ENCODE results near the gene SPRY2. TPM values are rescaled to one million over a fixed set of nuclear protein-coding genes. Genes with fewer than 3 reads are reported as not detected.

The SPRY2 gene
- total and polyA plus RNA-seq, 2 of the 4 experiments (the other 2 are of a cell fraction): 21.1 to 47.9 TPM

DNA sequence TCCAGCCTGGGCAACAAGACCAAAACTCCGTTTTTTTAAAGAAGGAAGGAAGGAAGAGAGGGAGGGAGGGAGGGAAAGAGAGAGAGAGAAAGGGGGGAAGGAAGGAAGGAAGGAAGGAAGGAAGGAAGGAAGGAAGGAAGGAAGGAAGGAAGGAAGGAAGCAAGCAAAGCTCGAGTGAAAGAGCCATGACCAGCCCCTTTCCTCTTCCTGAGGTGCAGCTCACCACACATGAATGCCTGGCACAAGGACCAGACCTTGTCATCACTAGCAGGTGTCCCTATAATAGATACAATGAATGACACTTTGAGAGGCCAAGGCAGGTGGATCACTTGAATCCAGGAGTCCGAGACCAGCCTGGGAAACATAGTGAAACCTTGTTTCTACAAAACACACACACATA lies 31.0 kb downstream of the SPRY2 start:
- ATAC-seq (ENCODE audit: low read depth) (no peak), DNase-seq (no peak)
- Histone ChIP-seq H3K4ac (ENCODE audit: low read depth, low read length) (no peak overlapping the region), H3K18ac (ENCODE audit: low read depth, low read length) (no peak overlapping the region), H2AK9ac (replicated peaks; ENCODE audit: low read depth, low read length, poor library complexity) (no peak overlapping the region), H3K4me3 (ENCODE audit: insufficient read depth, low read depth, low read length) (no peak overlapping the region), H3K56ac (ENCODE audit: extremely low read depth, insufficient read depth, low read length) (no peak overlapping the region), H3K27me3 (ENCODE audit: control insufficient read depth, insufficient read depth, low read length) (no peaks in the 10 kb centered on the region), H2BK20ac (ENCODE audit: low read depth, low read length) (no peak overlapping the region), H3K27ac (ENCODE audit: insufficient read depth, low read length) (no peak overlapping the region), H4K8ac (ENCODE audit: low read depth in 2 of 2, low read length in 2 of 2) (no peak overlapping the region), H2BK15ac (ENCODE audit: low read depth, low read length) (no peak overlapping the region), H3K23ac (ENCODE audit: low read depth, low read length) (no peak overlapping the region), H3K79me1 (ENCODE audit: low read depth in 1 of 2, low read length in 2 of 2) (no peaks in the 10 kb centered on the region; a peak in 1 of 4 replicates), H4K91ac (ENCODE audit: insufficient read depth, low read depth, low read length) (no peak overlapping the region), H3K9me3 (ENCODE audit: control insufficient read depth, insufficient read depth, low read length) (no peaks in the 10 kb centered on the region), H2AK5ac (ENCODE audit: low read depth, low read length) (no peak overlapping the region), H2AFZ (replicated peaks; ENCODE audit: low read length, poor library complexity) (no peak overlapping the region), H3K14ac (replicated peaks; ENCODE audit: low read depth, low read length) (no peak overlapping the region), H3K9ac (ENCODE audit: low read depth, low read length) (no peak overlapping the region), H3K9me1 (ENCODE audit: insufficient read depth, low read length) (peaks cover 7% of the 10 kb centered on the region; the same call in 1 of the 2 replicates), H3K4me2 (ENCODE audit: low read depth, low read length) (no peak overlapping the region), H4K5ac (ENCODE audit: low read depth, low read length) (no peak overlapping the region), H3K4me1 (ENCODE audit: control insufficient read depth, insufficient read depth, low read length) (peaks cover 4% of the 10 kb centered on the region), H3K36me3 (ENCODE audit: control insufficient read depth, insufficient read depth, low read length) (no peaks in the 10 kb centered on the region), H4K20me1 (ENCODE audit: insufficient read depth, low read length) (no peaks in the 10 kb centered on the region), H2BK5ac (ENCODE audit: low read depth, low read length, poor library complexity, severe bottlenecking) (no peak overlapping the region), H2BK120ac (ENCODE audit: low read depth, low read length) (no peak overlapping the region)
- CTCF ChIA-PET: no interaction called here
- in situ Hi-C loops (cut with MboI; ENCODE audit: low sequenced_read_pairs) (no loop called here), dilution Hi-C loops (cut with HindIII; ENCODE audit: low sequenced_read_pairs, unreplicated experiment) (no loop called here), intact Hi-C loops (cut with micrococcal nuclease) (no loop called here)
- no TSS peak for BruUV-seq (replicated peaks)
- TF ChIP-seq NFE2L2 (IDR thresholded peaks at IDR 0.05; ENCODE audit: low read depth, low read length) (no peak), RAD21 (IDR thresholded peaks at IDR 0.05; ENCODE audit: low read length) (no peak), BHLHE40 (IDR thresholded peaks at IDR 0.05; ENCODE audit: low read depth, low read length) (no peak), RFX5 (IDR thresholded peaks at IDR 0.05; ENCODE audit: low read depth, low read length) (no peak), SMC3 (IDR thresholded peaks at IDR 0.05; ENCODE audit: low read depth, low read length) (no peak), RCOR1 (IDR thresholded peaks at IDR 0.05; ENCODE audit: insufficient replicate concordance, low read length) (no peak)
- POLR2A ChIA-PET (ENCODE audit: unreplicated experiment): no interaction called here
- no CpG with 5 or more reads among the region's 3 CpGs for WGBS, 2 experiments (ENCODE audit: extremely low coverage in 2 of 2, insufficient read length in 1 of 2)
